GM21447 (cell line): ENCODE data around the gene RAD9B.
"Not testable (repeated sequence)": the region's sequence is repeated elsewhere in the genome, so short reads cannot be mapped to it uniquely, and the experiment has no call there.

Experiments
- ATAC-seq: cut with Tn5 transposase; IDR thresholded peaks from one replicate; pipeline ENCODE4 v1.9.1; 2021; ENCODE audit not compliant: unreplicated experiment

The RAD9B gene

GRCh38 chr12:110520876-110521712 lies 19.0 kb downstream of the RAD9B start:
- ATAC-seq: not testable (repeated sequence)

DNA sequence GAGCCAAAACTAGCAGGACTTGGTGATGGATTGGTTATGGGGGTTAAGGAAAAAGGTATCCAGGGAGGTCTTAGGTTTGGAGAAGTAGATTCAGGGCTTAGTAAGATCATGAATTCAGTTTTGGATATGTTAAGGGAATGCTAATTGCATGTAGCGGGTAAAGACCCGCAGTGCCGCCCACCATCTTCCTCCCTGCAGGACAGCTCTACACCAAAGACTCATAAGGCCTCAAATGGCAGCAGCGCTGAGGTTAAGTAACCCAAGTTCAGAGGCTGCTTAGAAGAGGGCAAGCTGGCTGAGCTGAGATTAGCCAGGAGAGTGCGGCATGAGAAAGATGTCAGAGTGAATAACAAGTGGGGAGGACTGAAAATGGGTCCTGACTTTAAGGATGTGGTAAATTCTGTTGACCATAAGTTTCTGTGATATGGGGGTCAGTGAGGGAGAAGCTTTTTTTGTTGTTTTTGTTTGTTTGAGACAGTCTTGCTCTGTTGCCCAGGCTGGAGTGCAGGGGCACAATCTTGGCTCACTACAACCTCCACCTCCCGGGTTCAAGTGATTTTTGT lies 26.2 kb downstream of the RAD9B start:
- no peak for ATAC-seq

DNA sequence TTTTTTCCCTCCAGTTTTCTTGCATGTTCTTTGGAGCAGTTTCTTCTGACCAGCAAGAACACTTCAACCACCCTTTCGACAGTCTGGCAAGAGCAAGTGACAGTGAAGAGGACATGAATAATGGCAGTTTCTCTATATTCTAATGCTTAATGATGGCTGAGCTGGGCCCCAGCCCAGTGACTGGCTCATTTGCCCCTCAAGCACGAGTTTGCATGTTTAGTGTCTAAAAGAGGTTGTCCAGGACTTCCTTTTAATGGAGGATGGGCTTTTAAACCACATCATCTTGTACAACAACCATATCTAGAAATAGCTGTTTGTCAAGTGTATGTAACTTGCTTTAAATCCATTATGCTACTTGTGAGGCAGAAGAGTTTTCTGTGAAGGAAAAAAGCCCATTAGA lies 28.4 kb downstream of the RAD9B start:
- ATAC-seq: no peak

GRCh38 chr12:110531741-110532333 lies 29.7 kb downstream of the RAD9B start:
- ATAC-seq: peak; percentile 84

DNA sequence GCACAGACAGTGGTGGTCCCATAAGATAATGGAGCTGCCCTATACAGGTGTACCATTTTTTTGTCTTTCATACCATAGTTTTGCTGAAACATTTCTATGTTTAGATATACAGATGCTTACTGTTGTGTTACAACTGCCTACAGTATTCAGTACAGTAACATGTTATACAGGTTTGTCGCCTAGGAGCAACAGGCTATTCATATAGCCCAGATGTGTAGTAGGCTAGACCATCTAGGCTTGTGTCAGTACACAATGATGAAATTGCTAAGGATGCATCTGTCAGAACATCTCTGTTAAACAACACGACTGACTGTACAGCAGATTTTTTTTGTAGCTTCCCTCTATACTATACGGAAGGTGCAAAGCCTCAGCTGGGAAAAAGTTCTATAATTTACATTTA lies 30.5 kb downstream of the RAD9B start:
- no peak for ATAC-seq

GRCh38 chr12:110533607-110534006 lies 31.5 kb downstream of the RAD9B start:
- no peak for ATAC-seq

DNA sequence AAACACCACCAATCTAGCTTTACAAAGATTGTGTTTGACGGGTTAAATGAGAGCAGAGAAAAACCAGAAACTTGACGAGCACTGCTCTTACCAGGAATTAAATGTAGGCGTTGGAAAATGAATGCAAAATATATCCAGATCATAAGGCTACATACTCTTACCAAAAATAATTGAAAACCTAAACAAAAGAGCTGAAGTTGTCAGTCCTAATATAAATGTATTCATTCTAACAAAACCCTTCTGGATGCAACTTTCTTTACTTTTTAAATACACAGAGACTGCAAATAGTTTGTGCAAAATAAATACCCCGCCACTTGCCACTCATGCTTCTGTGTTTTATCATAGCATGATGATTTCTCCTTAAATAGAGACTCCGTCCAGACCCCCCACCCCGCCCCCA lies 32.7 kb downstream of the RAD9B start:
- no peak for ATAC-seq

DNA sequence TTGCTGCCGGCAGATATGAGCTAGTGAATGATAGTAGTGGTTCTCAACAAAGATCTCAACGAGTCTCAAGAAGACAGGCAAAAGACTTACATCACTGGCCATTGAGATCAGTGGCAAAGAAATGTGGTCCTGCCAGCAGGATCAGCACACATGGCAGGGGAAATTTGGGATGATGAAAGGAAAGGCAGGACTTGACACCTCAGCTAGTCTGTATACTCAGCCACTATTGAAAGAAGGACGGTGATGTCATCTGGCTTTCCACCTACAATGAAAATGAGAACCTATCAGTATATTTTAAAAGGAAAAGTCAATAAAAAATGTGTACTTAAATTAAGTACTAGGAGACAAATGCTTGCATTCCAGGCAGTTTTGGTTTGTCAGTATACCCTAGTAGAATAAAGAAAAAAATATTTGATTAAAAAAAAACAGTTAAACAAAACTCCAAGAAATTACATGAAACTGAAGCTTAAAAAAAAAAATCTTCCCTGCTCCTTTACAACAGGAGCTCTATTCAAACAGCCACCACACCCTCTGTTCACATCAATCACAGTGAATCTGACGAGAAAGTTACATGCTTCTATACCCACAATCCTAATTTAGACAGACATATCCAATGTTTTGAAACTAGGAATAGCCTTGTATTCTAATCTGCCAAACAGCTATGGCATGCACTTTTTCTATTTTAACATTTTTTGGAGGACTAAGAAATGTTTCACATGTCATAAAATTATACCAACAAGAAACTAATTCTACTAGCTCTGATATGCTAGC lies 34.9 kb downstream of the RAD9B start:
- ATAC-seq: no peak

- no peak for ATAC-seq
These were observed 35.7 kb downstream of the RAD9B start for GRCh38 chr12:110537605-110538409.

DNA sequence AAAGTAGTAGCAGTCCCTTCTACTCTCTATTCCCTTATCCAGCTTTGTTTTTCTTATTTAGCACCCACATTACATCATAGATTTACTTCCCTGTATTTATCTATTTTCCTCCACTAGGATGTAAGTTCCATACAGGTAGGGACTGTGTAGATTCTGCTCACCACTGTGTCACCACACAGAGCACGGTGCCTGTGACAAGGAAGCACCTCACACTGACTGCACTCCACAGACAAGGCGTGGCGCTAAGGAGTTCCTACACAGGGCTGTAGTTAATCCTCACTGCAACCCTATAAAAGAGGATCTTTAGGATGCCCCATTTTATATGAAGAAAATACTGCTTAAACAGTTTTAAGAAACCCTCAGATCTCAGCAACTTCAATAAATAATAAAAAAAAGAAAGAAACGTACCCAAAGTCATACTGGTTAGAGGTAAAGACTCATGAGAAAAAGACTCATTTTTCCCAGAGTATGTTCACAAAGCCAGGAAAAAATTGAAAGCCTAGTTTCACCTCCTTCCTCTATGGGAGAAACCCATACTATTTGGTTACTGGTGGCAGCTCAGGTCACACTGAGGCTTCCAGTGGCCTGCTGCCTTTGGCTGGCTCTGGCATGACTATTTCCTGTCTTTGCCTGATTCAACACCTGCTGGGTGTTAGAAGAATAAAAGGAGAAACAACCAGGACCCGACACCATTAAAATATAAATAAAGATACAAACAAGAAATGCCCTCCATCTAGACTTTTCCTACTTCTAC lies 36.9 kb downstream of the RAD9B start:
- no peak for ATAC-seq

GRCh38 chr12:110540048-110540447 lies 37.9 kb downstream of the RAD9B start:
- no peak for ATAC-seq

DNA sequence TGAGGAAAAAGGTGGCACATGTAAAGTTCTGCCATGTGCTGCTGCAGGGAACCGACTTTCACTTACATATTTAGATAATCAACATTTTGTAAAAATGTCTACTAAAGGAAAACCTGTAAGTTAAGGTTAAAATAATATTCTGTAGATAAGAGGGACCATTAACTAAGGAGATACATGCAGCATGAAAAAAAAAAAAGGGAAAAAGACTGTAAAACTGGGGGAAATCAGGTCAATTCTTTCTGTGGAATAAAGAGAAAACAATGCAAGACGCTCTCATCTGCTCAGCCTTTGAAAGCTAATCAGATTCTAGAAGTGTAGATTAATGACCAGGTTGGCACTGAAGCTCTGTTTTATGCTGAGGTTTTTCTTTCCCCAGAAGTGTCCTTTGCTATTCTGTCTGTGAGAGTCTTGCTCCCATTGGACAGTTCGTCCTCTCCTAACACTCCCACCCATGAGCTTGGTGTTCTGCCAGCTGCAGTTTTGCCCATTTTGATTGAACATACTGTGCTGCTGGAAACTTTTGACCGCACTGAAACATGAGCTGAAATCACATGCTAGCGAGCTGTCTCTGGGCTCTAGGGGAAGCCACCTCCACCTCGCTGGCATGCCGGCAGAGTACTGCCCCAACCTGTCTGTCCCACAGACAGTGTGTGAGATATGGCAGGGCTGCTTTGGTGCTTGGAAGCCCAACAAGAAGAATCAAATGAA lies 41.3 kb downstream of the RAD9B start:
- no peak for ATAC-seq

DNA sequence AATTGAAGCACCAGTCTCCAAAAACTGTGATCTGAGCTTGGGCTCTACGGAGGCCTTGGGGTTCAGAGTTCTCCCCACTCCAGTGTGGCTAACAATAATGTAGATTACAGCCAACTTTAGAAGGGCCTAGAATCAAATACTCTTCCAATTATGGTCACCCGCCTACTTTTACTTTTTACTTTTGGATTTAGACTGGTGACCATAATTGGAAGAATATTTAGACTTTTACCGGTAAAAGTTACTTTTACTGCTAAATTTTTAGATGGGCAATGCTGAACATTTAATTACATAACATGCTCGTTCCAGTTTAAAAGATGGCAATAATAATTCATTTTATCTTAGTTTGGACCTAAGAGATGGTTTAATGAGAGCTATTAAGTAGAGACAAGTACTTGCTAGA lies 41.8 kb downstream of the RAD9B start:
- no peak for ATAC-seq

DNA sequence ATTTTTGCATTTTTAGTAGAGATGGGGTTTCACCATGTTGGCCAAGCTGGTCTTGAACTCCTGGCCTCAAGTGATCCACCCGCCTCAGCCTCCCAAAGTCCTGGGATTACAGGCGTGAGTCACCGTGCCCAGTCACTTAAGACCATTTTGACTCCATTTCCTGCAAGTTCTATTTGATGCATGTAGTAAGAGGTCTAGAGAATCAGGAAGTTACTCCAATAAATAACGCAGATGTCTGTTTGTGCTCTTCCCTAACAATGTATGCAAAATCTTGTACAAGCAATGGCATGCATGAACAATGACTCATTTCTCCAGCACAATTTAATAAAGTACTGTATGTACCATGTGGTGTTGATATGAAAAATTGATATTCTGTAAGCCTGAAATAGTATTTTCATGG lies 43.1 kb downstream of the RAD9B start:
- not testable (repeated sequence) for ATAC-seq

DNA sequence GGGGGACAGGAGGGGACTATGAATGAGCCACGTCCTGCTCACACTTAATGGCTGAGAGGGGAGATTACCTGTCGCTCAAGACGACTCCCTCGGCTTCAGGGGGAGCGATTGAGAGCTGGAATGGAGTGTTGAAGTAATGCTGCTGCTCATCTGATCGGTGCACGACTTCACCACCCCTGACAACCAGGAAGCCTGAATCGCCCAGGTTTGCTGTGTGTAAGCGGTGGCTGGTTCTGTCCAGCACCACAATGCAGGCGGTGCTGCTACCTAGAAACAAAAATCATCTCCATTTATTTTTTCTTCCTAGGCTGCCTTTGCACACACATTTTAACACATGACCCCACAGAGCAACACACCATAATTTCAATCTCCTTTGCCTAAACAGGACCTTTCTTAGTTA lies 43.7 kb downstream of the RAD9B start:
- no peak for ATAC-seq

- no peak for ATAC-seq
These were observed 44.2 kb downstream of the RAD9B start for GRCh38 chr12:110546339-110546738.

- ATAC-seq: no peak
These were observed 45.0 kb downstream of the RAD9B start for GRCh38 chr12:110547090-110547489.

DNA sequence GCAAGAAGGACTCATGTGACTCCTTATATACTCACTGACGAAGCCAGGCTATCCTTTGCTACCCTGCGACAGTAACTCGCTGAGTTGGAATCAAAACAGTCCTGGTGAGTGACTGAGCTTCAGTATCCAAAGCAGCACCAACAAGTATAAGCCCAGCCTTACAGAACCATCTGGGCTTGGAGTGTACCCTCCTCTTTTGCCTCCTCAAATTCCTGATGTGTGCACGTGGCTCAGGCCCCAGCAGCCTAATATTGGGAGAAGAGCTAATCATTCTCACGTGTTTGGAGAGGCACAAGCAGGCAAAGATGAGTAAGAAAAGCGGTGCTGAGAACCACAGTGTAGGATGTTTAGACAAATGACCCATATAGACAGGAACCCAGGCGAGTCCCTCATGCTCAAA lies 46.5 kb downstream of the RAD9B start:
- no peak for ATAC-seq

- no peak for ATAC-seq
These were observed 47.6 kb downstream of the RAD9B start for GRCh38 chr12:110549716-110550115.
